Adrenal gland (tissue), 5 donors: ENCODE data around the gene SH3PXD2B.

Experiments
- POLR2A ChIP-seq, 2 donors: fragments of 450-650 bp; IDR thresholded peaks; one replicate each; pipeline ENCODE4 v1.6.1; 2017; ENCODE audit warnings: antibody characterized with exemption in 2 of 2, mild to moderate bottlenecking in 2 of 2, moderate library complexity in 1 of 2
- TF ChIP-seq, protein P1 (sequence below), 6 experiments: fragments of 450-650 bp in 4 of 6; fragments of 200-600 bp in 2 of 6; sonication (generic) in 1 of 6; IDR thresholded peaks; 1 replicate in 5 of 6; 2 replicates in 1 of 6; pipeline versions ENCODE4 v1.5.1 to v1.8.0; 2016 to 2021; ENCODE audit warnings: antibody characterized with exemption in 6 of 6, mild to moderate bottlenecking in 2 of 6, moderate library complexity in 1 of 6
- donor health status: DM: no; HTN: no; CAD: no.

DNA sequence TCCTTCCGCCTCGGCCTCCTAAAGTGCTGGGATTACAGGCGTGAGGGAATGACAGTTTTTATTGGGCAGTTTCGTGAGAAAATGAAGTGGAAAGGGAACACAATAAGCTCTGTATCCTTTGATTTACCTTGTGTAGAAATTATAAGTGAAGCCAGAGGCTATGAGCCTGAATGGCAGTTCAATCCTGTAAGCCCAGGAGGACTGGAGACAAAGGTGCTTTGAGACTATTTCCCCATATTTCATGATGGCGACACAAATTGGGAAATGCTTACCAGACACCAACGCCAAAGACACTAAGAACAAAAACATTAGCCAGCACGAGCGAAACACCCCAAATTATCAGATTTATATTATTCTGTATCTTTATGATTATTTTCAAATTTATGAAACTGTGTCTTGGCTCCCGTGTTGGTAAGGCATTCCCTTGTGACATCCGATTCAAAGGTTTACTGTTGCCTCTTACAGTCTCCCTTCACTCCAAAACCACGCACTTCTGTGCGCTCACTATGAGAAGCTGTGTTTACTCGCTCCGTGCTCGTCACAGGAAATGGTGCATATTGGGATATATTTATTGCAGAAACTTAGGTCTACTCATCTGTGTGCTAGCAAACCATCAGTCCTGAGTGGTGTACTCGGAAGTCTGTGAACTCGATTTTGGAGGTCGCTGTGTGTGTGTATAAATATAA is 73.9 kb downstream of the SH3PXD2B start:
- TF ChIP-seq, protein P1, sequence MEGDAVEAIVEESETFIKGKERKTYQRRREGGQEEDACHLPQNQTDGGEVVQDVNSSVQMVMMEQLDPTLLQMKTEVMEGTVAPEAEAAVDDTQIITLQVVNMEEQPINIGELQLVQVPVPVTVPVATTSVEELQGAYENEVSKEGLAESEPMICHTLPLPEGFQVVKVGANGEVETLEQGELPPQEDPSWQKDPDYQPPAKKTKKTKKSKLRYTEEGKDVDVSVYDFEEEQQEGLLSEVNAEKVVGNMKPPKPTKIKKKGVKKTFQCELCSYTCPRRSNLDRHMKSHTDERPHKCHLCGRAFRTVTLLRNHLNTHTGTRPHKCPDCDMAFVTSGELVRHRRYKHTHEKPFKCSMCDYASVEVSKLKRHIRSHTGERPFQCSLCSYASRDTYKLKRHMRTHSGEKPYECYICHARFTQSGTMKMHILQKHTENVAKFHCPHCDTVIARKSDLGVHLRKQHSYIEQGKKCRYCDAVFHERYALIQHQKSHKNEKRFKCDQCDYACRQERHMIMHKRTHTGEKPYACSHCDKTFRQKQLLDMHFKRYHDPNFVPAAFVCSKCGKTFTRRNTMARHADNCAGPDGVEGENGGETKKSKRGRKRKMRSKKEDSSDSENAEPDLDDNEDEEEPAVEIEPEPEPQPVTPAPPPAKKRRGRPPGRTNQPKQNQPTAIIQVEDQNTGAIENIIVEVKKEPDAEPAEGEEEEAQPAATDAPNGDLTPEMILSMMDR (IDR thresholded peaks at IDR 0.05), result no peak
- TF ChIP-seq POLR2A (IDR thresholded peaks at IDR 0.05), result no peak
